Retinal pigment epithelial cell (primary cell): ENCODE results near the gene CDO1.
A peak's percentile ranks its signal among the peaks of the same experiment; 100 is the strongest.

Experiments used
- DNase-seq: peaks from one replicate; pipeline ENCODE4 v3.0.0-alpha.2; 2010; ENCODE audit warnings: low read depth
- H3K4me3 ChIP-seq: 2 replicates; pipeline ENCODE4 v1.5.1; 2011; ENCODE audit warnings: mild to moderate bottlenecking, low read length, control low read depth, moderate library complexity
- CTCF ChIP-seq: conservative IDR thresholded peaks from 2 replicates; pipeline ENCODE4 v1.5.1; 2011; ENCODE audit warnings: low read depth, low read length, control low read depth, inconsistent platforms

CDO1 gene

GRCh38 chr5:115842089-115842935 lies 25.9 kb upstream of the CDO1 start:
- no peak for TF ChIP-seq CTCF
- no peak for DNase-seq
- peak overlapping the region; percentile 97 for H3K4me3 ChIP-seq

GRCh38 chr5:115841382-115842088 lies 25.1 kb upstream of the CDO1 start, which contains the start of the genes AP3S1 and ATG12:
AP3S1 (plus strand) TSS chr5:115841935; CDS start chr5:115842038, 103 bp downstream.
ATG12 (minus strand) TSS chr5:115841565; CDS start chr5:115841552, 13 bp downstream.
- DNase-seq, result peak; percentile 77
- TF ChIP-seq CTCF, result no peak
- H3K4me3 ChIP-seq, result peak within 1 kb of the TSS; percentile 97

- H3K4me3 ChIP-seq, result peak overlapping the region; percentile 97
- TF ChIP-seq CTCF, result no peak
- no peak for DNase-seq
Measured at GRCh38 chr5:115840873-115841272, 24.4 kb upstream of the CDO1 start.

GRCh38 chr5:115838885-115839518 lies 22.5 kb upstream of the CDO1 start:
- H3K4me3 ChIP-seq, result no peak overlapping the region
- peak; percentile 59 for TF ChIP-seq CTCF
- no peak for DNase-seq

- no peak overlapping the region for H3K4me3 ChIP-seq
- no peak for DNase-seq
- TF ChIP-seq CTCF, result no peak
Measured at GRCh38 chr5:115835481-115835880, 19.0 kb upstream of the CDO1 start.

- DNase-seq, result no peak
- H3K4me3 ChIP-seq, result no peak overlapping the region
- TF ChIP-seq CTCF, result peak; percentile 87
Measured at GRCh38 chr5:115831163-115831768, 14.8 kb upstream of the CDO1 start.
